Cardiac septum (tissue), 1 donor: ENCODE results near the gene PRKN. TPM values are rescaled to one million over a fixed set of nuclear protein-coding genes. Genes with fewer than 3 reads are reported as not detected.
"Not testable (repeated sequence)": the region's sequence is repeated elsewhere in the genome, so short reads cannot be mapped to it uniquely, and the experiment has no call there.

Source experiments
- DNase-seq: peaks from one replicate; pipeline ENCODE4 v3.0.0-alpha.2; 2020; ENCODE audit warnings: low spot score
- intact Hi-C: fragments of 100-400 bp; cut with DNase I; formaldehyde crosslinking; loops from one replicate; pipeline ENCODE4 v1.14.0; 2022
- total RNA-seq: library from RNA; stranded (reverse); fragmentation: NEBNext Ultra II Directional; extraction: Animal tissue kit (Norgen Biotek cat#: 25700); gene quantifications from one replicate; pipeline ENCODE4 v1.2.1, GENCODE V29; 2021
- donor health status: DM: no; HTN: no; CAD: no.

Gene PRKN
- total RNA-seq, 1 donor from 2014 or later: 23.2 TPM

DNA sequence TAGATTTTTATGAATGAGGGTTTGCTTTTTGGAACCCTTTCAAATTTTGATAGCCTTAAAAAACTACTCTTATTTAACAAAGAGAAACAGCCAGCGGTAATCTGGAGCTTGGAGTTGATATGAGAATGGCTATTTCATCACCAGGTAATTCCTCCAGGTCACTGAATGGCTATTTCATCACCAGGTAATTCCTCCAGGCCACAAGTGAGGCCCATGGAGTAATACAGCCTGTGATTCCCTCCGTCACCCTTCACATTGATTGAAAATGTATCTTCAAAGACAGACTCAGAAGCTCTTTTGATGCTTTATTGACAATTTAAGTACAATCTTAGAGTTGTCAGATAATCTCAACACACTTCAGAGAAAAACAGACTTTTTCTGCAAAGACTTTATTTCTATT is 1380.4 kb downstream of the PRKN start:
- intact Hi-C loops: no loop called here
- DNase-seq: no peak

DNA sequence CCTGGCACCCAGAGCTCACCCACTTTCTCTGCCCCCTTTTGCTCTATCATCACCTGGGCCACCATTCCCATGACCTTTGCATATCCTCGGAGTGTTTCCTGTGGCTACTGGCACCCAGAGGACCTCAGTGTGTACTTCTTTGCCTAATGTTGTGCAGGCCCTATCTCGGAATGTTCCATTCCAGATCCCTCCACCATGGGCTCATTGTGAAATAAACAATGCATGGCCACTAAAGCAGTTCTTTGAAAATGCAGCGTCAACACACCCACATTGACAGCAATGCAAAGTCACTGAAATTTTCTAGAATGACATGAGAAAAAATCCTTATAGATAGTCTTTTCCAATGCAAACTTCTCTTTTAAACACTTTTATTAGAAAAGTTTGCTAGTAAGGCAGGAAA is 1380.8 kb downstream of the PRKN start:
- intact Hi-C loops: no loop called here
- no peak for DNase-seq

DNA sequence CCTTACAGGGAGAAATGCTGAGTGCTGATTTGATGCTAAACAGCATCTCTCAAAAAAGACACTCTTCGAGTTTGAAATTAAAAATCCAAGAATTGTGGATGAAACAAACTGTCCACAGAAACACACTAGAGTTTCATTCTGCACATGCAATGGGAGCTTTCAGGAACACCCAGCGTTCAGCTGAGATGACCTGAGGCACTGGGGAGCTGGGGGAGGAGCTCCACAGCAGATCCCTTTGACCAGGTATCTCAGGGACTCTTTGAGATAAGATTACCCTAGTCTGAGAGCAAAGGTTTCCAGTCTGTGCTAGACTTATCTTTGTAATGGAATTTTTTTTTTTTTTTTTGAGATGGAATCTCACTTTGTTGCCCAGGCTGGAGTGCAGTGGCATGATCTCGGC is 1382.9 kb downstream of the PRKN start:
- intact Hi-C loops: no loop called here
- no peak for DNase-seq

DNA sequence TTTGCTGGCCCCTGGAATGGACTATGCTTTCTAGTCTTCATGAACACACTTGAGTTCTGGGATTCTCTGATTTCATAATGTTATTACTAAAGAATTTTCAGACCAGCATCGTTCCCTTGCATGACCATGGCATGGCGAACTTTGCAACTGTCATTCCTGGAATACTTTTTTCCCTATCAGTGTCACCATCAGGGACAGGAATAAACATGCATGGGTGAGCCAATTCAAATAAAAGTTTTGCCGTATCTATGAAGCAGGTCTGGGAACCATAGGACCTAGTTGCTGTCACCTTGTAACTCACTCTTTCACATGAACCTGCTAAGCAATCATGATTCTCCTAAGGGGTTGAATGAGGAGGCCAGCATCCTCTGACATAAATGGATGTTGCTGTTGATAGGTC is 1385.5 kb downstream of the PRKN start:
- intact Hi-C loops: no loop called here
- no peak for DNase-seq

DNA sequence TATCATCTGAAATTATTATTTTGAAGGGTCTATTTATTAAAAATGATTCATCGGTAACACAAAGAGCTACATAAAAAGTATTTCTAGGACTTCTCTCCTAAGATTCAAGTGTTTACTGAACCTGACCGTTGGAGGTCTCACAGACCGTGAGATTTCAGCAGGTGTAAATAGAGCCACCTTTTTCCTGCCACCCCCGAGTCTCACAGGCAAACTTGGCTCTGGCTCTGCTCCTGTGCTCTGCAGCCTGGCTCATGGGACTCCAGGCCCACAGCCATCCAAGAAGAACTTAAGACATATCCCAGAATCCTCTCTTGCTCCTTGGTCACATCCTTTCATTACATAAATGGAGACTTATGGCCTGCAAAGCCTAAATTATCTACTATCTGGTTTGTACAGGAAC is 1385.9 kb downstream of the PRKN start:
- DNase-seq: no peak
- intact Hi-C loops: no loop called here

DNA sequence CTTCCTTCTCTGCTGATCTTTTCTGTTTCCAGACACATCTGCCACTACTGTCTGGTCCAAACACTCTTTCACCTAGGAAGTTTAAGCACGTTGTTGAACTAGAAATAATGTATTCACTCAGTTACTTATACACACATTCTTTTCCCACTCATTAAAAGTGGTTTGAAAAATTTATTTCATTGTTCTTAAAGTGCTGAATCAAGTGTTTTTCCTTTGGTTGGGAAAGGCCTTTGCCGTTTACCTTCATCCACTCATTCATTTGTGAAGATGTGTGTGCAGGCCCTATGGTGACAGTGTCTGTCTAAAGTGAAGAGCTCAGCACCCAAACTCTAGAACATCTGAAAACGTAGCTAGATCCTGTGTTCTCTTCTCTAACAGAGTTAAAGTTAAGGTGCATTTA is 1389.6 kb downstream of the PRKN start:
- intact Hi-C loops: no loop called here
- no peak for DNase-seq

DNA sequence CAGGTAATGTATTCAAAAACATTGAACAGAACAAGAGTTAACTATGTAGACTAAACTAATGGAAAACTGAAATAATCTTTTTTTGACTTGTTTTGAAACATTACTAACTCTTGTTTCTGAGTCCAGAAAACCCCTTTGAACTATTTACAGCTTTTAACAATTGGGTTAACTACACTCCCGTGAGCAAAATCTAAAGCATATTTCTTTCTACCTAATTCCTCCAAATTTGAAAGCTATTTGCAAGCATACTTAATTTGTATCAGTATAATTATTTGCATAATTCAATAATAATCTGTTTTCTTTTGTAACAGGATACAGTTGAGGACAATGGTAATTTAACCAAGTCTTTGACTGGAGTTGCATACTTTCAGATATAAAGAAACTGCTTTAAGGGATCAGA is 1391.1 kb downstream of the PRKN start:
- intact Hi-C loops: no loop called here
- DNase-seq: no peak

DNA sequence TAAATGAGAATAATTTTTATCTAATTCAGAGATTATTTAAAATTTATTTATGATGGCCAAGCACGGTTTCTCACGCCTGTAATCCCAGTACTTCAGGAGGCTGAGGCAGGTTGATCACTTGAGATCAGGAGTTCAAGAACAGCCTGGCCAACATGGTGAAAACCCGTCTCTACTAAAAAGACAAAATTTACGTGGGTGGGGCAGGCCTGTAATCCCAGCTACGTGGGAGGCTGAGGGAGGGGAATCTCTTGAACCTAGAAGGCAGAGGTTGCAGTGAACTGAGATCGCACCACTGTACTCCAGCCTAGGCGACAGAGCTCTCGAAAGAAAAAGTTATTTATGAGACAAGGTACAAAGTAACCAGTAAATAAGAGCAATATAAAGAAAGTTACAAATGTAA is 1394.2 kb downstream of the PRKN start:
- no peak for DNase-seq
- intact Hi-C loops: no loop called here

DNA sequence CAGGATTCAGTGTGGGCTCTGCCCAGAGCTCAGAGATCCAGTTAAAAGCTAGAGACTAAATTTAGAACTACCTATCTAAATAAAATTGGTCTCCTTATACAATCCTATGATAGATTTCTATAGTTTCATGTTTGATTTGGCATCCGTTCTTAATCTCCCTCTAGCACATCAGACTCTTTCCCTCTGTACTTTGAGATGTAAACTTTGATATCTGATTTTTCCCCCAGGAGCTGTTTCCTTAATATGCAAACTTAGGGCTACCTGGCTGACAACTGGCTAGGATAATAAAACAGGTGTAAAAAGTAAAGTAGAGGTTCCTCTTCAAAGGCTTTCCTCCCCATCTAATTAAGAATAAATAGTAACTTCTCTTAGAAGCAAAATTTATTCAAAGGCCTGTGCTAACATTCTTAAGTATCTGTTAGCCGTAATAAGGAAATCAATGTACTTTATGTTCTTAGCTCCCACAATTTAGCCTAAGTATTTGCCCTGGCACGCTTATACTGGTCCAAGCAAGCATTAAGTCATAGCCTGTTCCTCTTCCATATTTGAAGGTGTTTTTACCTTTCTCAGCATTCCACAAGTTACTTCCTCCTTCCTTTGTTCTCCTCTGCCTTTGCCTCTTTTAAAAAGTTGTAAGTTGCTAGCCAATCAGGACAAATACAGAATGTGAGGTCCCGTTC is 1396.0 kb downstream of the PRKN start:
- DNase-seq, intact Hi-C loops: not testable (repeated sequence)

DNA sequence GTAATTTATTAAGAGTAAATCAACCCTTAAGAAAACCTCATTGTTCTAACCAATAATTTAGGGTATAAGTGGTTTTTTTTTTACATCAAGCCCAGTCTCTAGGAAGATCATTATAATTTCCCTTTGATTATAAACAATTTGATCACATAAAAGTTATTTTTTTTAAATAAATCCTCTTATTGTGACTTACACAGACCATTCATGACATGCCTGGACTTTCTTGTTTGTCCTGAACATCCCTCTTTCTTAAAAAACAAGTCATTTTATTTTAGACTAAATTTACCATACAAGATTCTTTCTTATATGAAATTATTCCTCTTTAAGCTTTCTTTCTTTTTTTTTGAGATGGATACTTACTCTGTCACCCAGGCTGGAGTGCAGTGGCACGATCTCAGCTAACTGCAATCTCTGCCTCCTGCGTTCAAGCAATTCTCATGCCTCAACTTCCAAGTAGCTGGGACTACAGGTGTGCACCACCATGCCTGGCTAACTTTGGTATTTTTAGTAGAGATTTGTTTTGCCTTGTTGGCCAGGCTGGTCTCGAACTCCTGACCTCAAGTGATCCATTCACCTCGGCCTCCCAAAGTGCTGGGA is 1400.1 kb downstream of the PRKN start:
- no peak for DNase-seq
- intact Hi-C loops: no loop called here

DNA sequence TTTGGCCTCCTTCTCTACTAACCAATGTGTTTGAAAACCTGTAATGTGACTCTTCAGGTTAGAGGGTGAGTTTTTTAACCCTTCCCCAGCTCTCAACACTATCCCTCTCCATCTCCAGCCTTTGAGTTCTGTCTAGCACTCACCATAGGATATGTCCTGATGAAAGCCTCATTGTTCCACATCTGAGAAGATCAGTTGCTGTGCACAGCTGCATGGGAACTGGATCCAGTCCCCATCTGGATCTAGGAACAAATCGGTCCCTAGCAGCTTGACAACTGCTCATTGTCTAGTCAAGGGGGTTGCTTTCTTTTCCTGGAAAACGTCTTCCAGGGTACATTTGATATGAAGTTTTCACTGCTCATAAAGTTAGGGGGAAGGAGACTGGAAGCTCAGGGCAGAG is 1408.3 kb downstream of the PRKN start:
- intact Hi-C loops: no loop called here
- no peak for DNase-seq

DNA sequence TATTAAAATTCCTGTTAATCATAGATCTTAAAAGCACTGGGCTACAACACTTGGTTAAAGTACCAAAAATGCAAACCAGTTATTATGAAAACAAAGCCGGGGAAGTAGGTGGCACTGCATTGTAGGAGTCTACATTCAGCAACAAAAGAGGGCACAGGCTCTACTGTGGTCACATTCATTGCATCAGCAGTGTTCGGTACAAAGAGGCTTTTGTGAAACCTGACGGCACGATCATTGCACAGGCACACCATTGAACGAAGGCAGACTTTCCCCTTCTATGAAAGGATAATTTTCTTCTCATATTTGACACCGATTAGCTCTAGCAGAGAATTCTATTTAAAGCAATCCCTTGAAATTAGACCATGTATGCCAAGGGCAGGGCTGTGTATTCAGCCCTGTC is 1409.1 kb downstream of the PRKN start:
- DNase-seq: no peak
- intact Hi-C loops: no loop called here

DNA sequence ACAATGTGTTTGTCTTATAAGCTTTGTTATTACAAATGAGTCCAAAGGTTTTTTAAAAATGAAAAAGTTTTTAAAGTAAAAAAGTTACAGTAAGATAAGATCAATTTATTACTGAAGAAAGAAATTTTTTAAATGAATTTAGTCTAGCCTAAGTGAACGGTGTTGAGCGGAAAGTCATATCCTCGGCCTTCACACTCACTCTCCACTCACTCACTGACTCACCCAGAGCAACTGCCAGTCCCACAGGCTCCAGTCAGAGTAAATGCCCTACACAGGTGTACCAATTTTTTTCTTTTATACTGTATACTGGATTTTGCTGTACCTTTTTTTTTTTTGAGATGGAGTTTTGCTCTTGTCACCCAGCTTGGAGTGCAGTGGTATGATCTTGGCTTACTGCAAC is 1411.0 kb downstream of the PRKN start:
- DNase-seq: no peak
- intact Hi-C loops: no loop called here

DNA sequence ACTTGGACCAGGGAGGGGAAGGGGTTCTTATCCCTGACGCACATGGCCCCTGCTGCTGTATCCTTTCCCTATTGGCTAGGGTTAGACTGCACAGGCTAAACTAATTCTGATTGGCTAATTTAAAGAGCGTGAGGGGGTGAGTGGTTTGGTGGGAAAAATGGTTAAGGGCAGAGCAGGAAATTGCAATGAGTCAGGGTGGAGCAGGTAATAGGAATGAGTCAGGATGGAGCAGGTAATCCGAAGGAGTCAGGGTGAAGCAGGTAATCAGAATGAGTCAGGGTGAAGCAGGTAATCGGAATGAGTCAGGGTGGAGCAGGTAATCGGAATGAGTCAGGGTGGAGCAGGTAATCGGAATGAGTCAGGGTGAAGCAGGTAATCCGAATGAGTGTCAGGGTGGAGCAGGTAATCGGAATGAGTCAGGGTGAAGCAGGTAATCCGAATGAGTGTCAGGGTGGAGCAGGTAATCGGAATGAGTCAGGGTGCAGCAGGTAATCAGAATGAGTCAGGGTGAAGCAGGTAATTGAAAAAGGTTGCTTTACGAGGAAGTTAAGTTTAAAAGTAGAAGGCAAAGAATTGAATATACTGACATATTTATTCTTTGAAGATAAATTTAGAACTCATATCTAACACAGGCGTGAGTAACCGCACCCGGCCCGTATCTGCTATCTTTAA is 1412.2 kb downstream of the PRKN start:
- intact Hi-C loops, DNase-seq: not testable (repeated sequence)

DNA sequence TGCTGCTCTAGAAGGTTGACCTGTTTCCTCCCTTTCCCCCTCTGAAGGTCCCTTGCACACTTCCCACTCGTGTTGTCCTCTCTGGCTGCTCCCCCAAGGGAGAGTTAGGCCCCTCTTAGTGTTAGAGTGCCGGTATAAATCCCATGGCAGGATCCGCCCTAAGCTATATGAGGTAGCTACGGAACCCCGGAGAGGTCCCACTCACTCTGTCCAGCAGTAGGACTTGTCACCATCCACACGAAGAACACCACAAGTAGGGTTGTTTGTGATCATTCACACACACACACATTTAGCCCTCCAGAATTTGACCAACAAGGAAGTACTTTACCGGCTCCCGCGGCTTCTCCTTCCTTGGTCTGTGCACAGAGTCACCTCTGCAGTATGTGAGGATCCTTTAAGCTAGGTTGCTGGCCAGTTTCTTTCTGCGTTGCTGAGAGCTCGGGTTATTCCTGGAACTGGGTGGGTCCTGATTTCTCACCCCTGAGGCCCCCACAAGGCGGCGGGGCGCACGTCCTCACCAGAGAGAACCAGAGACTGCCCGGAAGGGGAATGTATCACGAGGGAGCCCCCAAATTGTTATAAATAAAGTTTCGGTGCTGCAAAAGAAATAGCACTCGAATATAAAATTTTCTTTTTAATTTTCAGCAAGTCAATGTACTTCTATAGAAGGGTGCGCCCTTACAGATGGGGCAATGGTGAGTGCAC is 1412.9 kb downstream of the PRKN start:
- intact Hi-C loops: not testable (repeated sequence)

DNA sequence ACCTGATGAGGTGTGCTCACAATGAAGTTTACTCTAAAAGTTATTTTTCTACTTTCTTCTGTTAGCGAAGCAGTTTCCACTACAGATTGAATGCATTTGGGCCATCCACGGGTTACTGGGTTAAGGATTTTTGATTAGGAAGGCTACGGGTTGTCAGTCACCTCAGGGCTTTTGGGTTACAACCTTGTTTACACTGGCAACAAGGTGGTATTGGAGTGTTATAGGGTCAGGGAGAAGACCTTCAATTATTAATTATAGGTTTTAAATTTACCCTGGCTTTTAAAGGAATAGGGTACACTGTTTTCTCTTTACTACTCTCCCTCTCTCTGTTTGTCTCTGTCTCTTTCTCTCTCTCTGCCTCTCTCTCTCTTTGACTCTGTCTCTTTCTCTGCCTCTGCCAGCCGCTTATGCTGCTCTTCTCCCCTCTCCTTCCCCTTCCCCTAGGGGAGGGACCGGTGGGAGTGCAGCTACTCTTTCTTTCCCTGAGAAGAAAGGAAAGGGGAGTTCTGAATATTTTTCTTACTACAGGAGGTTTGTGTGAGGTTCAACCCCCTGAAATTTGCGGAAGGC is 1413.5 kb downstream of the PRKN start:
- intact Hi-C loops: no loop called here
- no peak for DNase-seq

More for the DNA sequence above, 1412.9 kb downstream of the PRKN start:
- DNase-seq: not testable (repeated sequence)

DNA sequence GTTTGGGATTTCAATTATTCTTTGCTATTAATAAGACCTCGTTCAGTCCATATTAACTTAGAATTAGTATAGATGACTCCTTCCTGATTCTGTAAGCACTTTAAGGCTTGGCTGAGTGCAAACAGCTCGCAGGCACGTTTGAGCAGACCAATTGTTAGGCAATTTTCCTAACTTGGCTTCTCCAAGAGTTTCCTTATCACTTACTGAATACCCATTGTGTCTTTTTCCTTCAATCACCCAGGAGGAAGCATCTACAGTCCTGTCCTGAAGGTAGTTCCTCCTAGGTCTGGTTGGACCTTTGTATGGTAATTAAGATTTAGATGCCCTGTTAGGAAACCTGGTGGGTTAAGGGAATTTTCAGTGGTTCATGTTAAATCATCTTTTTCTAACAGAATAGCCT is 1414.1 kb downstream of the PRKN start:
- intact Hi-C loops, DNase-seq: not testable (repeated sequence)

DNA sequence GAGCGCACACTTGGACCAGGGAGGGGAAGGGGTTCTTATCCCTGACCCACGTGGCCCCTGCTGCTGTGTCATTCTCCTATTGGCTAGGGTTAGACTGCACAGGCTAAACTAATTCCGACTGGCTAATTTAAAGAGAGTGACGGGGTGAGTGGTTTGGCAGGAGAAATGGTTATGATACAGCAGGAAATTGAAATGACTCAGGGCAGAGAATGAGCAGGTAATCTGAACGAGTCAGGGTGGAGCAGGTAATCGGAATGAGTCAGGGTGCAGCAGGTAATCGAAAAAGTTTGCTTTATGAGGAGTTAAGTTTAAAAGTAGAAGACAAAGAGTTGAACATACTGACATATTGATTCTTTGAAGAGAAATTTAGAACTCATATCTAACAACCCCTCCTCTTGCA is 1417.8 kb downstream of the PRKN start:
- DNase-seq, intact Hi-C loops: not testable (repeated sequence)

DNA sequence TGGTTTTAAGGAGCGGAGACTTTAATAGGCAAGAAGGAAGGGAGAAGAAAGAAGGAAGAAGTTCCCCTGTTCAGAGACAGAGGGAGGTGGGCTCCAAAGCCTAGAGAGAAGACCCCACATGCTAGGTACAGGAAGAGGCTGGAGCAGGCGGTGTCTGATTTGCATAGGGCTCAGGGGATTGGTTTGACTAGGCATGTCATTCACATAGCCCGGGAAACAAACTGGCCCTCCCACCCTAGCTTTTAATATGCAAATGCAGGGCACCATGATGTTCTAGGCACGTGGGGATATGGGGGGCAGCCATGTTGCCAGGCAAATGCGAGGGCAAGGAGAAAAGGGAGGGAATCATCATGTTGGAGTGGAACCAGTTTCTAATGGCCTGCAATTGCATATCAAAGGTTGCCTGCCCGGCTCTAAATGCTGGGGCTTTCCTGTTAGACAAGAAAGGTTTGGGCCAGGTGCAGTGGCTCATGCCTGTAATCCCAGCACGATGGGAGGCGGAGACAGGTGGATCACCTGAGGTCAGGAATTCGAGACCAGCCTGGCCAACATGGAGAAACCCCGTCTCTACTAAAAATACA is 1419.4 kb downstream of the PRKN start:
- intact Hi-C loops: no loop called here
- DNase-seq: no peak

DNA sequence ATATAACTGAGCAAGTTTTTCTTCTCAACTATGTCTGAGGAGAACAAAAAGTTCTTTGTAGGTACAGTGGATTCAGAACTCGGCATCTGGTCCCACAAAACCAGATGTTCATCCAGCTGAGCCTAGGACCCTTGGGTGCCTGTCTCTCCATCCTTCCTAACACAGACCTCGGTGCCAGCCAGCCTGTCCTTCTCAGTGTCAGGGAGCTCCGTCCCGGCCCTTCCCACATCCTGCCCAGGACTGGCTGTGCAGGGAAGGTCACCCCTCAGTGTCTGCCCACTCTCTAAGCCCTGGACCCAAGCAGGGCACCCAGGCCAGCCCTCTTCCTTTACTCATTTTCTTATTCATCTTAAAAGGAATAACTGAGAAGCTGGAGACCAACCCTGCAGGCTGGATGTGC is 1421.7 kb downstream of the PRKN start:
- no peak for DNase-seq
- intact Hi-C loops: no loop called here
